Motor neuron (in vitro differentiated cells): ENCODE results near the gene ASB3. TPM values are rescaled to one million over a fixed set of nuclear protein-coding genes. Genes with fewer than 3 reads are reported as not detected.
"Not testable (repeated sequence)": the region's sequence is repeated elsewhere in the genome, so short reads cannot be mapped to it uniquely, and the experiment has no call there.

Source experiments
- ATAC-seq, 8 experiments: fragments of 200-7000 bp; cut with Tn5 transposase; replicated peaks in 6 of 8; 2 replicates each; pipeline ENCODE4 v1.8.0; 2021; ENCODE audit warnings: mild to moderate bottlenecking in 8 of 8, moderate library complexity in 8 of 8
- H3K27ac ChIP-seq, 2 donors: fragments of 250-450 bp; sonication (Bioruptor Pico); 2 replicates each; pipeline ENCODE4 v1.9.0; 2021; ENCODE audit warnings: antibody characterized with exemption in 2 of 2, mild to moderate bottlenecking in 2 of 2, moderate library complexity in 1 of 2
- H3K4me1 ChIP-seq, 2 donors: fragments of 250-450 bp; sonication (Bioruptor Pico); replicated peaks in 1 of 2; 2 replicates each; pipeline ENCODE4 v1.6.1; 2021; ENCODE audit warnings: antibody characterized with exemption in 2 of 2, mild to moderate bottlenecking in 2 of 2, moderate library complexity in 1 of 2
- H3K4me3 ChIP-seq, 5 donors: fragments of 250-450 bp; sonication (Bioruptor Pico); 2 replicates each; pipeline ENCODE4 v1.9.0; 2021; ENCODE audit warnings: antibody characterized with exemption in 5 of 5, mild to moderate bottlenecking in 5 of 5, moderate library complexity in 4 of 5
- WGBS, 10 experiments: fragments of 450-650 bp; shearing (Covaris generic); methylation state at CpG; one replicate each; pipeline ENCODE4 v1.0.0; 2022; 5-methylcytosine and 5-hydroxymethylcytosine counted together
- in situ Hi-C, 9 experiments: fragments of 400-800 bp; cut with MboI; loops; one replicate each; pipeline ENCODE4 v1.15.0; 2021; ENCODE audit warnings: low sequenced_read_pairs in 9 of 9, low pct_unique_long_range_greater_than_20kb in 2 of 9; ENCODE audit not compliant: unreplicated experiment in 9 of 9
- total RNA-seq, 8 experiments: library from RNA; unstranded; fragments of 300-600 nt; gene quantifications; 2 replicates each; pipeline versions ENCODE4 v1.2.3 to v1.2.4, GENCODE V29; 2022

The ASB3 gene
- total RNA-seq, 8 experiments from 2014 or later, result 14.2 to 44.5 (median 38.9) TPM

DNA sequence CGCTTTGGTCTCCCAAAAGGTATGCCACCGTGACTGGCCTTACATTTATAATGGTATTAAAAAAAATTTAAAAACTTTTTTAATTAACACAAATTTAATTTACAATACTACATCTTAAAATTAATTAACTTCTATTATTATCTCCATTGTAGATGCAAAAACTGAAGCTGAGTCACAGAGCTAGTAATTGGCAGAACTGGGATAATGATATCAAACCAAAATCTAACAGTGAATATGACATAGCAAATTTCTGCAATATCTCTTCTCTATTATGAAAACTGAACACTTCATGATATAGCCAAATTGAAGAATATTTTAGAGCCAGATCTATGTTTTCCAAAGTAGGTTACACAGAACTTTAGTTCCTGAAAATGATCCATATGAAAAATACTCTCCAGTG lies 85.5 kb downstream of the ASB3 start:
- Histone ChIP-seq H3K4me3 (no peak overlapping the region), H3K27ac (no peak overlapping the region), H3K4me1 (peaks cover 0 to 4% of the 10 kb centered on the region in 2 donors)
- ATAC-seq, result no peak
- WGBS, 10 experiments, result 88 to 100% (median 100%) methylated on average over 1 to 2 of the region's 2 CpGs; no CpG with 5 or more reads in 5 of the 10 experiments
- in situ Hi-C loops, result no loop called here

DNA sequence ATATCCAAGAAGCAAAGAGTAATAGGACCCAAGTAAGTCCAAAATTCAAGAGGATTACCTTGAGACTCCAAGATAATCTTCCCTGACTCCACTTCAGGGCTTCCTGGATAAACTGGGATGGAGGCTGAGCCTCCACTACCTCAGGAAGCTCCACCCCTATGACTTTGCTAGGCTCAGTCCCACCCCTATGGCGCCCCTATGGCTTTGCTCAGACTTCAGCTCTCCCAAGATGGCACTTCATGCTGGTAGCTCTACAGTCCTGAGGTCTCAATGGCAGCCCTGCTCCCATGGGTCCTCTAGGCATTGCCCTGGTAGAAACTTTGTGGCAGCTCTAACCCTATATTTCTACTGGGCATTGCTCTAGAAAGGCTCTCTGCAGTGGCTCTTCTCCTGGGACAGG lies 89.1 kb downstream of the ASB3 start:
- in situ Hi-C loops, result no loop called here
- Histone ChIP-seq H3K4me3 (no peak overlapping the region), H3K27ac (no peak overlapping the region), H3K4me1 (peaks cover 0 to 11% of the 10 kb centered on the region in 2 donors)
- ATAC-seq, result no peak
- 100% methylated on average over 1 of the region's 1 CpG; no CpG with 5 or more reads in 9 of the 10 experiments for WGBS, 10 experiments

DNA sequence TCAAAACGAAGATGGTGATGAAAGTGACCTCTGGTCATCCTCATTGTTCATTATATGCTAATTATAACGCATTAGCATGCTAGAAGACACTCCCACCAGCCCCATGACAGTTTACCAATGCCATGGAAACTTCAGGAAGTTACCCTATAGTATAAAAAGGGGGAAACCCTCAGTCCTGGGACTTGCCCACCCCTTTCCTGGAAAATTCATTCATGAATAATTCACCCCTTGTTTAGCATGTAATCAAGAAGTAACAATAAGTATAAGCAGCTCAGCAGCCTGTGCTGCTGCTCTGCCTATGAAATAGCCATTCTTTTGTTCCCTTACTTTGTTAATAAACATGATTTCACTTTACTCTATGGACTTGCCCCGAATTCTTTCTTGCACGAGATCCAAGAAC lies 89.7 kb downstream of the ASB3 start:
- 71 to 100% (median 93%) methylated on average over 1 to 4 of the region's 4 CpGs; no CpG with 5 or more reads in 3 of the 10 experiments for WGBS, 10 experiments
- Histone ChIP-seq H3K27ac (no peak overlapping the region), H3K4me3 (no peak overlapping the region), H3K4me1 (peaks cover 0 to 10% of the 10 kb centered on the region in 2 donors)
- in situ Hi-C loops, result no loop called here
- ATAC-seq, result peak in 4 of 8 experiments; percentile 41 to 64 (median 60)

- WGBS, 10 experiments, result 49 to 91% (median 83%) methylated on average over 1 to 4 of the region's 4 CpGs
- ATAC-seq, result peak in 2 of 8 experiments; percentile 25 to 60
- in situ Hi-C loops, result no loop called here
- peaks cover 0 to 7% of the 10 kb centered on the region in 2 donors for H3K4me1 ChIP-seq
- H3K4me3 ChIP-seq, result no peak overlapping the region
- no peak overlapping the region for H3K27ac ChIP-seq
Observed at GRCh38 chr2:53695575-53695974, 91.2 kb downstream of the ASB3 start.

GRCh38 chr2:53694096-53694771 lies 92.5 kb downstream of the ASB3 start:
- 57 to 100% (median 92%) methylated on average over 1 to 3 of the region's 3 CpGs; no CpG with 5 or more reads in 1 of the 10 experiments for whole genome bisulfite sequencing, 10 experiments
- ATAC-seq, result no peak

GRCh38 chr2:53690876-53691275 lies 95.9 kb downstream of the ASB3 start:
- H3K27ac ChIP-seq, result no peak overlapping the region
- WGBS, 10 experiments, result 83 to 100% (median 97%) methylated on average over 1 to 2 of the region's 2 CpGs
- no peak overlapping the region for H3K4me3 ChIP-seq
- in situ Hi-C loops, result no loop called here
- peaks cover 0 to 5% of the 10 kb centered on the region in 2 donors for H3K4me1 ChIP-seq
- ATAC-seq, result no peak

More at GRCh38 chr2:53694096-53694771, 92.5 kb downstream of the ASB3 start:
- H3K4me1 ChIP-seq, result peaks cover 0 to 7% of the 10 kb centered on the region in 2 donors
- no peak overlapping the region for H3K27ac ChIP-seq
- H3K4me3 ChIP-seq, result no peak overlapping the region
- in situ Hi-C loops, result no loop called here

GRCh38 chr2:53672881-53673522 lies 113.8 kb downstream of the ASB3 start:
- Histone ChIP-seq H3K4me3 (no peak overlapping the region), H3K27ac (no peak overlapping the region), H3K4me1 (no peaks in the 10 kb centered on the region)
- in situ Hi-C loops, result no loop called here
- ATAC-seq, result peak in 3 of 8 experiments; percentile 58 to 80 (median 69)
- 0 to 100% (median 83%) methylated on average over 1 to 2 of the region's 2 CpGs; no CpG with 5 or more reads in 1 of the 10 experiments for WGBS, 10 experiments

GRCh38 chr2:53670331-53670730 lies 116.4 kb downstream of the ASB3 start:
- Histone ChIP-seq H3K4me1 (no peaks in the 10 kb centered on the region), H3K4me3 (no peak overlapping the region), H3K27ac (no peak overlapping the region)
- in situ Hi-C loops, result no loop called here
- ATAC-seq, result no peak
- 26 to 100% (median 69%) methylated on average over 1 to 6 of the region's 6 CpGs for WGBS, 10 experiments

- ATAC-seq, result no peak
- Histone ChIP-seq H3K27ac (no peak overlapping the region), H3K4me3 (no peak overlapping the region), H3K4me1 (no peaks in the 10 kb centered on the region)
- in situ Hi-C loops, result no loop called here
- WGBS, 10 experiments, result 67 to 100% (median 90%) methylated on average over 1 to 3 of the region's 3 CpGs; no CpG with 5 or more reads in 1 of the 10 experiments
Observed at GRCh38 chr2:53668624-53669026, 118.1 kb downstream of the ASB3 start.

DNA sequence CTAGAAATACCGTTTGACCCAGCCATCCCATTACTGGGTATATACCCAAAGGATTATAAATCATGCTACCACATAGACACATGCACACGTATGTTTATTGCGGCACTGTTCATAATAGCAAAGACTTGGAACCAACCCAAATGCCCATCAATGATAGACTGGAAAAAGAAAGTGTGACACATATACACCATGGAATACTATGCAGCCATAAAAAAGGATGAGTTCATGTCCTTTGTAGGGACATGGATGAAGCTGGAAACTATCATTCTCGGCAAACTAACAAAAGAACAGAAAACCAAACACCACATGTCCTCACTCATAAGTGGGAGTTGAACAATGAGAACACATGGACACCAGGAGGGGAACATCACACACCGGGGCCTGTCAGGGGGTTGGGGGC lies 119.6 kb downstream of the ASB3 start:
- ATAC-seq, H3K4me3 ChIP-seq, in situ Hi-C loops, H3K27ac ChIP-seq, H3K4me1 ChIP-seq: not testable (repeated sequence)
- 43 to 100% (median 100%) methylated on average over 1 to 4 of the region's 5 CpGs; no CpG with 5 or more reads in 2 of the 10 experiments for WGBS, 10 experiments

GRCh38 chr2:53660886-53661285 lies 125.9 kb downstream of the ASB3 start:
- in situ Hi-C loops, result no loop called here
- WGBS, 10 experiments, result 67 to 100% (median 100%) methylated on average over 1 to 2 of the region's 2 CpGs; no CpG with 5 or more reads in 3 of the 10 experiments
- no peak overlapping the region for H3K27ac ChIP-seq
- no peak overlapping the region for H3K4me3 ChIP-seq
- H3K4me1 ChIP-seq, result no peaks in the 10 kb centered on the region
- no peak for ATAC-seq

GRCh38 chr2:53658474-53658873 lies 128.3 kb downstream of the ASB3 start:
- H3K27ac ChIP-seq, H3K4me3 ChIP-seq, H3K4me1 ChIP-seq, in situ Hi-C loops: not testable (repeated sequence)
- peak in 1 of 8 experiments; percentile 33 for ATAC-seq
- 80 to 86% (median 82%) methylated on average over 1 to 3 of the region's 4 CpGs; no CpG with 5 or more reads in 6 of the 10 experiments for WGBS, 10 experiments

- Histone ChIP-seq H3K4me3 (no peak overlapping the region), H3K27ac (no peak overlapping the region), H3K4me1 (no peaks in the 10 kb centered on the region)
- 63 to 100% (median 100%) methylated on average over 1 of the region's 1 CpG; no CpG with 5 or more reads in 1 of the 10 experiments for WGBS, 10 experiments
- no peak for ATAC-seq
- in situ Hi-C loops, result no loop called here
Observed at GRCh38 chr2:53655256-53655655, 131.5 kb downstream of the ASB3 start.
